Adrenal gland (tissue), 12 donors: ENCODE data around the gene ABL1. TPM values are rescaled to one million over a fixed set of nuclear protein-coding genes. Genes with fewer than 3 reads are reported as not detected.

Experiments
- DNase-seq, 7 donors: peaks; one replicate each; pipeline ENCODE4 v3.0.0-alpha.2; 2019 to 2020
- H3K27ac ChIP-seq, 5 donors: fragments of 200-600 bp; sonication (generic) in 4 of 5; 1 replicate in 3 of 5; 2 replicates in 2 of 5; pipeline versions ENCODE4 v1.5.1 to v1.8.0; 2016 to 2020; ENCODE audit warnings: mild to moderate bottlenecking in 1 of 5
- H3K27me3 ChIP-seq: fragments of 200-600 bp; 2 replicates; pipeline ENCODE4 v1.8.0; 2021
- H3K36me3 ChIP-seq, 2 donors: fragments of 200-600 bp; replicated peaks in 1 of 2; 1 replicate in 1 of 2; 2 replicates in 1 of 2; pipeline versions ENCODE4 v1.5.1 to v1.8.0; 2018 to 2022
- H3K4me1 ChIP-seq, 2 donors: fragments of 200-600 bp; replicated peaks in 1 of 2; 1 replicate in 1 of 2; 2 replicates in 1 of 2; pipeline versions ENCODE4 v1.5.1 to v1.8.0; 2018 to 2021
- H3K4me3 ChIP-seq, 4 donors: fragments of 200-600 bp; sonication (generic) in 3 of 4; one replicate each; pipeline ENCODE4 v1.5.1; 2016 to 2018
- H3K9me3 ChIP-seq, 3 donors: fragments of 200-600 bp; sonication (generic) in 1 of 3; replicated peaks in 1 of 3; 1 replicate in 2 of 3; 2 replicates in 1 of 3; pipeline versions ENCODE4 v1.5.1 to v1.8.0; 2016 to 2021
- POLR2A ChIP-seq, 2 donors: fragments of 450-650 bp; IDR thresholded peaks; one replicate each; pipeline ENCODE4 v1.6.1; 2017; ENCODE audit warnings: antibody characterized with exemption in 2 of 2, mild to moderate bottlenecking in 2 of 2, moderate library complexity in 1 of 2
- WGBS, 4 donors: extraction: QIAGEN DNeasy Blood & Tissue Kit in 2 of 4; methylation state at CpG; one replicate each; pipeline versions ENCODE4 v1.1.5 to v1.1.7; 2013 to 2017; 5-methylcytosine and 5-hydroxymethylcytosine counted together
- intact Hi-C, 2 donors: fragments of 100-400 bp; cut with DNase I; formaldehyde crosslinking; loops; one replicate each; pipeline versions ENCODE4 v1.14.1 to v1.15.0; 2022 to 2023
- polyA plus RNA-seq, 3 donors: library from polyadenylated mRNA; stranded (reverse); fragments of 200-250 nt in 2 of 3; fragments of 350-450 nt in 1 of 3; fragmentation: Illumina TruSeq in 1 of 3; extraction: RNeasy Lipid Tissue Mini Kit (QIAGEN cat#74804) in 1 of 3; gene quantifications; one replicate each; pipeline ENCODE4 v1.2.3, GENCODE V29; 2013 to 2014
- total RNA-seq, 9 donors: library from RNA; depleted of rRNA in 4 of 9; stranded (reverse); fragments of >200 nt in 4 of 9; fragments of 120-200 nt in 1 of 9; fragmentation: NEBNext Ultra II Directional in 1 of 9; extraction: Animal tissue kit (Norgen Biotek cat#: 25700) in 1 of 9; gene quantifications; one replicate each; pipeline versions ENCODE4 v1.1.0 to v1.2.4, GENCODE V29; 2013 to 2023
- TF ChIP-seq, protein P1 (sequence below), 6 experiments: fragments of 450-650 bp in 4 of 6; fragments of 200-600 bp in 2 of 6; sonication (generic) in 1 of 6; IDR thresholded peaks; 1 replicate in 5 of 6; 2 replicates in 1 of 6; pipeline versions ENCODE4 v1.5.1 to v1.8.0; 2016 to 2021; ENCODE audit warnings: antibody characterized with exemption in 6 of 6, mild to moderate bottlenecking in 2 of 6, moderate library complexity in 1 of 6
- donor health status: healthy with polysubstance abuse.
- donor health status: Bipolar disorder and iron deficiency.
- donor health status: DM: yes; HTN: yes; CAD: no.
- donor health status: DM: no; HTN: no; CAD: no.
- donor health status: DM: no; HTN: no; CAD: no.
- donor health status: DM: yes; HTN: yes; CAD: no.

The ABL1 gene
- total and polyA plus RNA-seq, 12 donors, result 27.2 to 83.2 (median 45.7) TPM

DNA sequence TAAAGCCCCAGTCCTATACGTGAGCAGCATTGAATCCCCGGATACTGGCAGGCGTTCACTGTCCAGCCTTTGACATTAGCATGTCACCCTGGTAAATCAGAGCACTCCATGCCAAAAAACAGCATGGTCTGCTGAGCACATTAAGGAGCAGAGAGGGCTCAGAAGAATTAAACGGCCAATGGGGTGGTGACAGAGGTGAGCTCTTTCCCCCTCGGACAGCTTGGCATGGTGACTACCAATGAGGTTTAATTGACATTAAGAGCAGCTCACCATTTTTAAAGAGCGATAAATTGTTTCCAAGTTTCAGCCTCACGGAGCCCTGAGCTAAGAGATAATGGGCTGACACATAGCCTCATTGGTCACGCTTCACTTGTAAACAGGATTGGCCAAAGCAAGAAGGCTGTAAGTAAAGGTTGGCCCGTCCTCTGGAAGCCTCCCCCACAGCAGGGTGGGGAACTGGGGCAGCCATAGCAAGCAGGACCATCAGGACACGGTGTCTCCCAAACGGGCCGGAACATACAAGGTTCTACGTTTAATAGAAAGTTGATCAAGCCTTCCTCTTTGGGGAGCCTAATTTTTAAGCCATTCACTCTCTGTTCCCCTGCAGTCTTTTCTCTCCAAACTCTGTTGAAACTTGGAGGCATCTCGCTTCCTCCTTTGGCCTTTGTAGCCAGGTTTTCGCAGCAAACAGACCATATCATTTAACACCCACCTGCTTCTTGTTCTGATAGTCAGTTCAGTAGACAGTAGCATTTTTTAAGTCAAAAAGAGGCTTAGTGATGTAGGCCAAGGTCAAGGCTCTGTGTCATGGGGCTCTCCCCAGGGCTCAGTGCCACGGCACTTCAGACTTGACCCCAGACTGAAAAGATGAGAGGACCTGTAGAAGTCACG lies 35.7 kb downstream of the ABL1 start:
- peak in 3 of 7 donors; percentile 24 to 37 (median 36) for DNase-seq
- Histone ChIP-seq H3K9me3 (no peaks in the 10 kb centered on the region), H3K36me3 (peaks cover 0 to 39% of the 10 kb centered on the region in 2 donors), H3K4me1 (peaks cover 17 to 19% of the 10 kb centered on the region in 2 donors), H3K27ac (peak overlapping the region in 2 of 5 donors; percentile 23 to 26), H3K27me3 (no peaks in the 10 kb centered on the region), H3K4me3 (no peak overlapping the region)
- intact Hi-C loops, result loop anchor here (5.0 kb wide), 3 partner anchors 62 to 177 kb away; no protein-coding TSS in a partner anchor
- 58 to 65% (median 62%) methylated on average over 16 to 17 of the region's 17 CpGs for WGBS, 4 donors
- TF ChIP-seq, protein P1, sequence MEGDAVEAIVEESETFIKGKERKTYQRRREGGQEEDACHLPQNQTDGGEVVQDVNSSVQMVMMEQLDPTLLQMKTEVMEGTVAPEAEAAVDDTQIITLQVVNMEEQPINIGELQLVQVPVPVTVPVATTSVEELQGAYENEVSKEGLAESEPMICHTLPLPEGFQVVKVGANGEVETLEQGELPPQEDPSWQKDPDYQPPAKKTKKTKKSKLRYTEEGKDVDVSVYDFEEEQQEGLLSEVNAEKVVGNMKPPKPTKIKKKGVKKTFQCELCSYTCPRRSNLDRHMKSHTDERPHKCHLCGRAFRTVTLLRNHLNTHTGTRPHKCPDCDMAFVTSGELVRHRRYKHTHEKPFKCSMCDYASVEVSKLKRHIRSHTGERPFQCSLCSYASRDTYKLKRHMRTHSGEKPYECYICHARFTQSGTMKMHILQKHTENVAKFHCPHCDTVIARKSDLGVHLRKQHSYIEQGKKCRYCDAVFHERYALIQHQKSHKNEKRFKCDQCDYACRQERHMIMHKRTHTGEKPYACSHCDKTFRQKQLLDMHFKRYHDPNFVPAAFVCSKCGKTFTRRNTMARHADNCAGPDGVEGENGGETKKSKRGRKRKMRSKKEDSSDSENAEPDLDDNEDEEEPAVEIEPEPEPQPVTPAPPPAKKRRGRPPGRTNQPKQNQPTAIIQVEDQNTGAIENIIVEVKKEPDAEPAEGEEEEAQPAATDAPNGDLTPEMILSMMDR (IDR thresholded peaks at IDR 0.05), result no peak
- no peak for TF ChIP-seq POLR2A (IDR thresholded peaks at IDR 0.05)

DNA sequence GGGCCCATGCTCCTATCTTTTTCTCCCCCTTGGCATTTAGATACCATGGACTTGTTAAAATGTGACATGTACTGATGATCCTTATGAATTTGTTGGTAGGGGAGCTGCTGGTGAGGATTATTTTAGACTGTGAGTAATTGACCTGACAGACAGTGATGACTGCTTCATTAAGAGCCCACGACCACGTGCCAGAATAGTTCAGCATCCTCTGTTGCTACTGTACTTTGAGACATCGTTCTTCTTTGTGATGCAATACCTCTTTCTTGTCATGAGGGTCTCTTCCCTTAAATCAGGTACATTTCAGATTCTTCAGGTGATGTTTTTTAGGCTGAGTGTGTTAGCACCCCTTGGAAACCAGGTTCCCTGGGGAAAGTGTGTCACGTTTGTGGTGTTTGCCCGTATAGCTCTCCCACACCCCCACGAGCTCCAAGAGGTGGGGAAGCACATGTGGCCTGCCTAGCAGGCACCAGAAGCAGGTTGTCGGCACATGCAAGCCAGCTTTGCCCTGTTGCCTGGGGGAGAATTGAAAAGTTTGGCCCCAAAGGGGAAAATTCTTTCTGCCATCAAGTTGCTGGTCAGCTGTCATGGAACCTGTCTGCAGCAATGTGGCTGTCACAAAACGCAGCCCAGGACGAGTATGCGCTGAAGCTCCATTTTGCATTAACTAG lies 36.5 kb downstream of the ABL1 start:
- TF ChIP-seq POLR2A (IDR thresholded peaks at IDR 0.05), result no peak
- TF ChIP-seq, protein P1 (IDR thresholded peaks at IDR 0.05), result no peak
- Histone ChIP-seq H3K4me1 (peaks cover 17 to 19% of the 10 kb centered on the region in 2 donors), H3K4me3 (no peak overlapping the region), H3K9me3 (no peaks in the 10 kb centered on the region), H3K27ac (no peak overlapping the region), H3K36me3 (peaks cover 0 to 41% of the 10 kb centered on the region in 2 donors), H3K27me3 (no peaks in the 10 kb centered on the region)
- intact Hi-C loops, result loop anchor here (5.0 kb wide), 3 partner anchors 61 to 176 kb away; no protein-coding TSS in a partner anchor
- 74 to 83% (median 81%) methylated on average over 9 to 10 of the region's 10 CpGs for WGBS, 4 donors
- DNase-seq, result peak in 1 of 7 donors; percentile 9

DNA sequence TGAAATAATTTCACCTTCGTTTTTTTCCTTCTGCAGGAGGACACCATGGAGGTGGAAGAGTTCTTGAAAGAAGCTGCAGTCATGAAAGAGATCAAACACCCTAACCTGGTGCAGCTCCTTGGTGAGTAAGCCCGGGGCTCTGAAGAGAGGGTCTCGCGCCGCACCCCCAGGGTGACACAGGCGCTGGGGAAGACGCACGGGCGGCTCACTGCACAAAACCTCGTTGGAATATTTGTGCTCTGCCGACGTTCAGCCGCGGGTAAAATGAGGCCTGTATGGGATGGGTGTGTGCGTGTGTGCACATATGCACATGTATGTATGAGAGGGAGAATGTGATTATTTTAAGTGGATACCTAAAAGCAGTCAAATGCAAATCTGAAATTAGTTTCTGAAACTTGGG lies 37.0 kb downstream of the ABL1 start:
- no peaks in the 10 kb centered on the region for H3K9me3 ChIP-seq
- 88 to 94% (median 92%) methylated on average over 15 of the region's 15 CpGs for WGBS, 4 donors
- intact Hi-C loops, result loop anchor here (5.0 kb wide), 3 partner anchors 60 to 175 kb away; no protein-coding TSS in a partner anchor
- no peaks in the 10 kb centered on the region for H3K27me3 ChIP-seq
- H3K27ac ChIP-seq, result no peak overlapping the region
- no peak overlapping the region for H3K4me3 ChIP-seq
- TF ChIP-seq, protein P1 (IDR thresholded peaks at IDR 0.05), result no peak
- TF ChIP-seq POLR2A (IDR thresholded peaks at IDR 0.05), result no peak
- H3K4me1 ChIP-seq, result peaks cover 17 to 19% of the 10 kb centered on the region in 2 donors
- DNase-seq, result no peak
- peaks cover 0 to 46% of the 10 kb centered on the region in 2 donors for H3K36me3 ChIP-seq

DNA sequence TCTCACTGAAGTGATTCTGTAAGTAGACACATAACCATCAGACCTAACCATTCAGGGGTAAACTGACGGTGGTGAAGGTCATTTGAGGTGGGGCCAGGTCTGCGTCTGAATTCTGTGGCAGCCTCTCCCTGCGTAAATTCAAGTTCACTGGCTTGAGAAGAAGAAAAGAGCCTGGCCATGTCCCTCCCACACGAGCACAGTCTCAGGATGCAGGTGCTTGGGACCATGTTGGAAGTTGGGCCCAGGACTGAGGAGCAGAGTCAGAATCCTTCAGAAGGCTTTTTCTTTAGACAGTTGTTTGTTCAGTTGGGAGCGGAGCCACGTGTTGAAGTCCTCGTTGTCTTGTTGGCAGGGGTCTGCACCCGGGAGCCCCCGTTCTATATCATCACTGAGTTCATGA lies 37.5 kb downstream of the ABL1 start:
- intact Hi-C loops, result loop anchor here (5.0 kb wide), 3 partner anchors 60 to 175 kb away; no protein-coding TSS in a partner anchor
- no peak for DNase-seq
- Histone ChIP-seq H3K4me3 (no peak overlapping the region), H3K27me3 (no peaks in the 10 kb centered on the region), H3K9me3 (no peaks in the 10 kb centered on the region), H3K27ac (no peak overlapping the region), H3K4me1 (peaks cover 17 to 19% of the 10 kb centered on the region in 2 donors), H3K36me3 (peaks cover 0 to 50% of the 10 kb centered on the region in 2 donors)
- 82 to 86% (median 85%) methylated on average over 4 to 9 of the region's 9 CpGs for WGBS, 4 donors
- no peak for TF ChIP-seq POLR2A (IDR thresholded peaks at IDR 0.05)
- TF ChIP-seq, protein P1 (IDR thresholded peaks at IDR 0.05), result no peak
